Measurements from ENCODE around the gene PDLIM5.

PDLIM5 gene

GRCh38 chr4:94669672-94670664 lies 218.2 kb downstream of the PDLIM5 start:
- ATAC-seq, result no peak
- TF ChIP-seq TSHZ2 (CRISPR knock-in tag; IDR thresholded peaks at IDR 0.05) (no peak), ZNF70 (CRISPR knock-in tag; IDR thresholded peaks at IDR 0.05) (no peak), CSRNP3 (CRISPR knock-in tag; IDR thresholded peaks at IDR 0.05) (no peak), ZC3H10 (CRISPR knock-in tag; IDR thresholded peaks at IDR 0.05) (no peak), ZFP3 (CRISPR knock-in tag; IDR thresholded peaks at IDR 0.05) (no peak)
- TF ChIP-seq, protein P1, sequence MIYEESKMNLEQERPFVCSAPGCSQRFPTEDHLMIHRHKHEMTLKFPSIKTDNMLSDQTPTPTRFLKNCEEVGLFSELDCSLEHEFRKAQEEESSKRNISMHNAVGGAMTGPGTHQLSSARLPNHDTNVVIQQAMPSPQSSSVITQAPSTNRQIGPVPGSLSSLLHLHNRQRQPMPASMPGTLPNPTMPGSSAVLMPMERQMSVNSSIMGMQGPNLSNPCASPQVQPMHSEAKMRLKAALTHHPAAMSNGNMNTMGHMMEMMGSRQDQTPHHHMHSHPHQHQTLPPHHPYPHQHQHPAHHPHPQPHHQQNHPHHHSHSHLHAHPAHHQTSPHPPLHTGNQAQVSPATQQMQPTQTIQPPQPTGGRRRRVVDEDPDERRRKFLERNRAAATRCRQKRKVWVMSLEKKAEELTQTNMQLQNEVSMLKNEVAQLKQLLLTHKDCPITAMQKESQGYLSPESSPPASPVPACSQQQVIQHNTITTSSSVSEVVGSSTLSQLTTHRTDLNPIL (CRISPR knock-in tag; IDR thresholded peaks at IDR 0.05; ENCODE audit: low read depth), result no peak

- TF ChIP-seq ZFP30 (CRISPR knock-in tag; IDR thresholded peaks at IDR 0.05), result no peak
- no peak for TF ChIP-seq BACH2 (CRISPR knock-in tag; IDR thresholded peaks at IDR 0.05; ENCODE audit: borderline replicate concordance)
- TF ChIP-seq OSR1 (CRISPR knock-in tag; IDR thresholded peaks at IDR 0.05), result no peak
- no peak for TF ChIP-seq TCF4 (CRISPR knock-in tag; IDR thresholded peaks at IDR 0.05; ENCODE audit: borderline replicate concordance)
- no peak for TF ChIP-seq CSDC2 (CRISPR knock-in tag; IDR thresholded peaks at IDR 0.05)
- TF ChIP-seq ISL1 (CRISPR knock-in tag; IDR thresholded peaks at IDR 0.05), result no peak
- TF ChIP-seq PPARA (CRISPR knock-in tag; IDR thresholded peaks at IDR 0.05; ENCODE audit: borderline replicate concordance), result no peak
- no peak for ATAC-seq
These were observed 219.4 kb downstream of the PDLIM5 start for GRCh38 chr4:94671113-94671512.

GRCh38 chr4:94673961-94674360 lies 222.2 kb downstream of the PDLIM5 start:
- no peak for ATAC-seq
- TF ChIP-seq PPARA (CRISPR knock-in tag; IDR thresholded peaks at IDR 0.05; ENCODE audit: borderline replicate concordance) (no peak), CSDC2 (CRISPR knock-in tag; IDR thresholded peaks at IDR 0.05) (no peak), ZNF8 (CRISPR knock-in tag; IDR thresholded peaks at IDR 0.05) (no peak)
- TF ChIP-seq, protein P2, sequence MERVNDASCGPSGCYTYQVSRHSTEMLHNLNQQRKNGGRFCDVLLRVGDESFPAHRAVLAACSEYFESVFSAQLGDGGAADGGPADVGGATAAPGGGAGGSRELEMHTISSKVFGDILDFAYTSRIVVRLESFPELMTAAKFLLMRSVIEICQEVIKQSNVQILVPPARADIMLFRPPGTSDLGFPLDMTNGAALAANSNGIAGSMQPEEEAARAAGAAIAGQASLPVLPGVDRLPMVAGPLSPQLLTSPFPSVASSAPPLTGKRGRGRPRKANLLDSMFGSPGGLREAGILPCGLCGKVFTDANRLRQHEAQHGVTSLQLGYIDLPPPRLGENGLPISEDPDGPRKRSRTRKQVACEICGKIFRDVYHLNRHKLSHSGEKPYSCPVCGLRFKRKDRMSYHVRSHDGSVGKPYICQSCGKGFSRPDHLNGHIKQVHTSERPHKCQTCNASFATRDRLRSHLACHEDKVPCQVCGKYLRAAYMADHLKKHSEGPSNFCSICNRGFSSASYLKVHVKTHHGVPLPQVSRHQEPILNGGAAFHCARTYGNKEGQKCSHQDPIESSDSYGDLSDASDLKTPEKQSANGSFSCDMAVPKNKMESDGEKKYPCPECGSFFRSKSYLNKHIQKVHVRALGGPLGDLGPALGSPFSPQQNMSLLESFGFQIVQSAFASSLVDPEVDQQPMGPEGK (CRISPR knock-in tag; IDR thresholded peaks at IDR 0.05; ENCODE audit: borderline replicate concordance), result no peak

DNA sequence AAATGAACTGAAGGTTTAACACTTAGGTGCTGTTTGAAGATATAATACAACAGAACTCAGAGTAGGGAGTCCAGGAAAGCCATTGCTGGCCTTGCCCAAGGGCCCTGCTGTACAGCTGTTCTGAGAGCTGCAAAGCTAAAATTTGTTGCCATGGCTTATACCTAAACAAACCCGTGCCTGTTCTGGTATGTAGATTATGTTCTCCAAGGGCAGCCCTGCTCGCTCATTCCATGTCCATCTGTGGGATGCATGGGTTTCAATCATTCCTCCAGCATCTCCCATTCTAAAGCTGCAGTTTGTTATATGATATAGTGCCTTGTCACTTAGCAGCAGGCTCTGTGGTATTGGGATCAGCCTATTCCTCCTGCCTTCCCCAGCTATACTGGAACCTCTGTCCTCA lies 225.2 kb downstream of the PDLIM5 start:
- TF ChIP-seq BACH2 (CRISPR knock-in tag; IDR thresholded peaks at IDR 0.05; ENCODE audit: borderline replicate concordance) (no peak), POU6F1 (CRISPR knock-in tag; IDR thresholded peaks at IDR 0.05; ENCODE audit: borderline replicate concordance, low read depth) (no peak), CSRNP3 (CRISPR knock-in tag; IDR thresholded peaks at IDR 0.05) (no peak), ISL1 (CRISPR knock-in tag; IDR thresholded peaks at IDR 0.05) (no peak)
- peak; percentile 65 for ATAC-seq

Data from SK-N-SH treated with all-trans-retinoic acid at 6 μM for 48 hours (cell line).